HG03469 (cell line): ENCODE data around the gene EPC1.

Experiments used
- ATAC-seq: cut with Tn5 transposase; IDR thresholded peaks from one replicate; pipeline ENCODE4 v1.9.1; 2021; ENCODE audit warnings: mild to moderate bottlenecking, moderate library complexity, moderate number of reproducible peaks; ENCODE audit not compliant: unreplicated experiment

The EPC1 gene

GRCh38 chr10:32340596-32341180, 6.3 kb downstream of the EPC1 start:
- ATAC-seq: no peak

- ATAC-seq: no peak
Observed at GRCh38 chr10:32338262-32338661, 8.7 kb downstream of the EPC1 start.

- no peak for ATAC-seq
Observed at GRCh38 chr10:32337350-32337749, 9.6 kb downstream of the EPC1 start.

GRCh38 chr10:32333849-32334248, 13.1 kb downstream of the EPC1 start:
- no peak for ATAC-seq

GRCh38 chr10:32332299-32332750, 14.6 kb downstream of the EPC1 start:
- ATAC-seq: peak; percentile 93

GRCh38 chr10:32331606-32332005, 15.4 kb downstream of the EPC1 start:
- no peak for ATAC-seq

GRCh38 chr10:32330214-32330613, 16.7 kb downstream of the EPC1 start:
- ATAC-seq: no peak

- no peak for ATAC-seq
Observed at GRCh38 chr10:32329061-32329460, 17.9 kb downstream of the EPC1 start.

GRCh38 chr10:32328499-32328898, 18.5 kb downstream of the EPC1 start:
- no peak for ATAC-seq

GRCh38 chr10:32327364-32327691, 19.6 kb downstream of the EPC1 start:
- no peak for ATAC-seq

- ATAC-seq: no peak
Observed at GRCh38 chr10:32326680-32327363, 20.1 kb downstream of the EPC1 start.

GRCh38 chr10:32326119-32326518, 20.8 kb downstream of the EPC1 start:
- ATAC-seq: peak; percentile 43

GRCh38 chr10:32323051-32323450, 23.9 kb downstream of the EPC1 start:
- no peak for ATAC-seq

GRCh38 chr10:32321016-32321631, 25.8 kb downstream of the EPC1 start:
- no peak for ATAC-seq

GRCh38 chr10:32318476-32318896, 28.5 kb downstream of the EPC1 start:
- peak; percentile 32 for ATAC-seq

- ATAC-seq: peak; percentile 82
Observed at GRCh38 chr10:32317795-32318357, 29.1 kb downstream of the EPC1 start.

- ATAC-seq: no peak
Observed at GRCh38 chr10:32315424-32315823, 31.5 kb downstream of the EPC1 start.

GRCh38 chr10:32314588-32314987, 32.4 kb downstream of the EPC1 start:
- no peak for ATAC-seq

- no peak for ATAC-seq
Observed at GRCh38 chr10:32308027-32308603, 38.8 kb downstream of the EPC1 start.

GRCh38 chr10:32307609-32308008, 39.3 kb downstream of the EPC1 start:
- no peak for ATAC-seq

- no peak for ATAC-seq
Observed at GRCh38 chr10:32299354-32299980, 47.5 kb downstream of the EPC1 start.
